Measurements from ENCODE around the gene CAMK2D.

CAMK2D gene

DNA sequence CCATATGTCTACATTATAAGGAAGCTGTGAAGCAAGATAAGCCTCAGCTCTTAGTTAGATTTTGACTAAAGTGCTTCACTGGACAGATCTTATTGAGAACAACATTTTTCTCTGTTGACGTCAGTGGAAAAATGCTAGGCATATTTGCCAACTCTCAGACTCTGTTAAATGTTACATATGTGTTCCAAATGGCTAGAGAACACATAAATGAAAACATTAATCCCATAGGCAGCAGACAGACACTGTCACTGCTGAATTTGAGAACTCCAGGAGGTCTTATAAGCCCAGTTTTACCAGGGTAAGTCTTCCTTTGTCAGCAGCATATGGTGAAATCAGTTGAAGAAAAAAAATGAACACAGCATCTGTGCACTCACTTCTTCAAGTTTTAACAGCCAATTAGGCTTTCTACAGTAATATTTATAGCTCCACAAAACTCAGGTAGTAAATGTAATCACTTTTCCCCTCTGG is 186.9 kb downstream of the CAMK2D start:
- no peak for DNase-seq (ENCODE audit: low read depth, low spot score)
- CTCF ChIA-PET = interaction anchor here (0.9 to 1.9 kb wide), 4 partner anchors 10 to 27 kb away, joined by 3 to 6 read pairs (median 4); no protein-coding TSS in a partner anchor
- POLR2A ChIA-PET = interaction anchor here (0.6 kb wide), 2 partner anchors 164 to 184 kb away, joined by 3 read pairs; no protein-coding TSS in a partner anchor
- no peak overlapping the region for H3K4me3 ChIP-seq (ENCODE audit: low read depth, low read length)
- TF ChIP-seq, protein P1, sequence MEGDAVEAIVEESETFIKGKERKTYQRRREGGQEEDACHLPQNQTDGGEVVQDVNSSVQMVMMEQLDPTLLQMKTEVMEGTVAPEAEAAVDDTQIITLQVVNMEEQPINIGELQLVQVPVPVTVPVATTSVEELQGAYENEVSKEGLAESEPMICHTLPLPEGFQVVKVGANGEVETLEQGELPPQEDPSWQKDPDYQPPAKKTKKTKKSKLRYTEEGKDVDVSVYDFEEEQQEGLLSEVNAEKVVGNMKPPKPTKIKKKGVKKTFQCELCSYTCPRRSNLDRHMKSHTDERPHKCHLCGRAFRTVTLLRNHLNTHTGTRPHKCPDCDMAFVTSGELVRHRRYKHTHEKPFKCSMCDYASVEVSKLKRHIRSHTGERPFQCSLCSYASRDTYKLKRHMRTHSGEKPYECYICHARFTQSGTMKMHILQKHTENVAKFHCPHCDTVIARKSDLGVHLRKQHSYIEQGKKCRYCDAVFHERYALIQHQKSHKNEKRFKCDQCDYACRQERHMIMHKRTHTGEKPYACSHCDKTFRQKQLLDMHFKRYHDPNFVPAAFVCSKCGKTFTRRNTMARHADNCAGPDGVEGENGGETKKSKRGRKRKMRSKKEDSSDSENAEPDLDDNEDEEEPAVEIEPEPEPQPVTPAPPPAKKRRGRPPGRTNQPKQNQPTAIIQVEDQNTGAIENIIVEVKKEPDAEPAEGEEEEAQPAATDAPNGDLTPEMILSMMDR (IDR thresholded peaks at IDR 0.05; ENCODE audit: insufficient read depth, low read length, missing control alignments) = no peak

DNA sequence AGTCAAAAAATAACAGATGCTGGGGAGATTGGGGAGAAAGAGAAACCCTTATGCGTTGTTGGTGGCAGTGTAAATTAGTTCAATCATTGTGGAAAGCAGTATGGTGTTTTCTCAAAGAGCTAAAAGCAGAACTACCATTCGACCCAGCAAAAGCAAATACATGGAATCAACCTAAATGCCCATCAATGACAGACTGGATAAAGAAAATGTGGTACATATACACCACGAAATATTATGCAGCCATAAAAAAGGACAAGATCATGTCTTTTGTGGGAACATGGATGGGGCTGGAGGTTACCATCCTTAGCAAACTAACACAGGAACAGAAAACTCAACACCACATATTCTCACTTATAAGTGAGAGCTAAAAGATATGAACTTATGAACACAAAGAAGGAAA is 188.9 kb downstream of the CAMK2D start:
- TF ChIP-seq, protein P1 (IDR thresholded peaks at IDR 0.05; ENCODE audit: insufficient read depth, low read length, missing control alignments) = no peak
- DNase-seq (ENCODE audit: low read depth, low spot score) = no peak
- ChIA-PET CTCF (interaction anchor here (0.8 kb wide), 1 partner anchor 11 kb away, joined by 3 read pairs; no protein-coding TSS in a partner anchor), POLR2A (no interaction called here)
- no peak overlapping the region for H3K4me3 ChIP-seq (ENCODE audit: low read depth, low read length)

DNA sequence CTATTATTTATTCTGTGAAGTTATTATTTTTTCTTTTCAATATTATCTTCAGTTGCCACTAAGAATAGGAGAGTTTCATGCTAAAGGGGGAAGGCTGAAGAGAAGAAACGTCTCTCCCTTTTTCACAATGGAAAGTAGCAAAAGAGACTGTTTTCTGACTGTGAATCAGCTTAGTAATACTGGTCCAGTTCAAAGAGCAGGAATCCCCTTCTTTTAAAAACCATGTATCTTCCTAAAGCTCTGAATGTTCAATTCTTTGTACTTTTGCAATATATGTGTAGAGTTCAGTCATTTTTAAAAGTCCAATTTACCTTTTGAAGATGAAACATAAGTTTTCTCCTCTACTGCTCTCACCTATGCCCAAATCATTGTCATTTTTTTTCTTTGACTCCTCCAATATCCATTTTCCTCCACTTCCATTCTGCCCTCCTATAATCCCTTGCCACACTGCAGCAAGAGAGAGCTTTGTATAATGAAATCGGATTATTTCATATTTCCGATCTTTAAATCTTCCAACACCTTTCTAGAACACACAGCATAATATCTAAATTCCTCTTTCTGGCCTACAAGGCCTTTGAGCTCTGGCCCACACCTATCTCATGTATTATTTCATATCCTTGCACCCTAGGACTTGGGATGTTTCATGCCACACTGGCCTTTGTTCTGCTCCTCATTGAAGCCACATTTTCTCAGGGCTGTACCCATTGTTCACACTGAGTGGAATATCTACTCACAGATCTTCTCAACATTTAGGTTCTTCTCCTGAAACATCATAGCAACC is 195.3 kb downstream of the CAMK2D start:
- CTCF ChIA-PET = interaction anchor here (5.7 kb wide), 1 partner anchor 17 kb away, joined by 51 read pairs; no protein-coding TSS in a partner anchor
- DNase-seq (ENCODE audit: low read depth, low spot score) = no peak
- no peak overlapping the region for H3K4me3 ChIP-seq (ENCODE audit: low read depth, low read length)

DNA sequence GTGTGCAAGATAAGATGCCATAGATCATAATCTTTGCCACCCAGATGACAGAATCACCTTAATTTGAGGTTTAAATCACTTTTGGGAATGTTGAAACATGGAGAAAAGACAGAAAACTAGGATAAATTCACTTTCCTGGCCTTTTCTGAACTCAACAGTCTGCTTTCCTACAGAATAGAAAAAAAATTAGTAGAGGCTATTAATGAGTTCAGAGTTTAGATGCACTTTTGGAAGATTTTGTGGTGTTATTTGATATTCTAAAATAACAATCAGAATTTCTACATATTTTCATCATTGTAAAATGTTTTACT is 195.9 kb downstream of the CAMK2D start:
- DNase-seq (ENCODE audit: low read depth, low spot score) = no peak
- ChIA-PET CTCF (interaction anchor here (5.7 kb wide), 1 partner anchor 17 kb away, joined by 51 read pairs; no protein-coding TSS in a partner anchor), POLR2A (no interaction called here)
- TF ChIP-seq, protein P1 (IDR thresholded peaks at IDR 0.05; ENCODE audit: insufficient read depth, low read length, missing control alignments) = no peak
- no peak overlapping the region for H3K4me3 ChIP-seq (ENCODE audit: low read depth, low read length)

More for the DNA sequence above, 195.3 kb downstream of the CAMK2D start:
- TF ChIP-seq, protein P1 (IDR thresholded peaks at IDR 0.05; ENCODE audit: insufficient read depth, low read length, missing control alignments) = no peak
- POLR2A ChIA-PET = no interaction called here

DNA sequence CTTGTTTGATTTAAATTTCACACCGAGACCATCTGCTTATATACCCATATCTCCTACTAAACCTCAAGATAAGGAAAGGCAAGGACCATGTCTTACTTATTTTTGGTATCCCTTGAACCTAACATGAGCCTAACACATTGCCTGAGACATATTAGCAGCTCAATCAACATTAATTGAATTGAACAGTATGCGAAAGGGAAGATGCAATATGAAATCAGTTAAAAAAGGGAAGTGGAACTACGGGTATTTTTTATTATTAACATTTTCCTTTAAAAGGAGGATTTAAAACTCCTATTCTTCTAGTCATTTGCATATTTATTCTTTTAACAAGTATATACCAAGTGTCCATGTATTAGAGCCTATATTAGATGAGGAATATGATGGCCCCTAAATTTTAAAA is 197.0 kb downstream of the CAMK2D start:
- DNase-seq (ENCODE audit: low read depth, low spot score) = no peak
- TF ChIP-seq, protein P1 (IDR thresholded peaks at IDR 0.05; ENCODE audit: insufficient read depth, low read length, missing control alignments) = no peak
- CTCF ChIA-PET = interaction anchor here (1.5 to 5.7 kb wide), 2 partner anchors 10 to 15 kb away, joined by 6 to 51 read pairs; no protein-coding TSS in a partner anchor
- no peak overlapping the region for H3K4me3 ChIP-seq (ENCODE audit: low read depth, low read length)
- POLR2A ChIA-PET = no interaction called here

DNA sequence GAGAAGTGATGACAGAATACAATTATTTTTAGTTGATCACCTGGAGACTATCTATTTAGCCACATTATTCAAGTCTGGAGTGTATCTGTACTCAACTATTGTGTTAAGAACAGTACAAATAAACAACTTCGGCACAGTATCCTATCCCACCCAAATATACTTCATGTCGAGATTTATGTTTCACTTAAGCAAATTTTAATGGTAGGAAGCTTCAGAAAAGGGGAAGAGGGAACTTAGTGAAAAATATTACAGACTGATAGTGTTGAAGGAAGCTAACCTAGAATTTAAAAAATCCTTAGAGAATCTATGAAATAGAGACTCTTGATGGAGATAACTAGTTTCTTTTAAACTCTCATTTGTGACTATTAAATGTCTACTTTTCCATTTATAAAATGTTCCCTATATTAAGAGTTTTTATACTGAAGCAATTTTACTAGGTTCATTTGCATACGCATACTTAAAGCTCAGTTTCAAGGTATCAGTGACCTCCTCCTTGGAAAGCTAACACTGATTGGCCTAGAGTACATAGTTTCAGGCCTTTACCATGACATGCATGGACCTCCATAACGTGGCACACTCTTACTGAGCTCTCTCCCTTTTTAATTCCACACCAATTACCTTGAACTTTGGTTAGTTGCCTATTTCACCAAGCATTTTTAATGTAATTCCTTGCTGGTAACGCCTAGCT is 197.7 kb downstream of the CAMK2D start:
- ChIA-PET CTCF (interaction anchor here (1.5 to 5.7 kb wide), 2 partner anchors 11 to 15 kb away, joined by 6 to 51 read pairs; no protein-coding TSS in a partner anchor), POLR2A (no interaction called here)
- H3K4me3 ChIP-seq (ENCODE audit: low read depth, low read length) = no peak overlapping the region
- no peak for DNase-seq (ENCODE audit: low read depth, low spot score)
- TF ChIP-seq, protein P1 (IDR thresholded peaks at IDR 0.05; ENCODE audit: insufficient read depth, low read length, missing control alignments) = no peak
